RPMI7951 (cell line): ENCODE measurements around the gene VPS33A. TPM values are rescaled to one million over a fixed set of nuclear protein-coding genes. Genes with fewer than 3 reads are reported as not detected.
"Not testable (repeated sequence)": the region's sequence is repeated elsewhere in the genome, so short reads cannot be mapped to it uniquely, and the experiment has no call there.

ENCODE experiments used
- DNase-seq: peaks from one replicate; pipeline ENCODE4 v3.0.0-alpha.2; 2012; ENCODE audit warnings: low read depth
- total RNA-seq: library from RNA; depleted of rRNA; stranded (reverse); fragments of >200 nt; shearing (Covaris generic); gene quantifications from 2 replicates; pipeline ENCODE4 v1.2.3, GENCODE V29; 2014; rRNA removed

The VPS33A gene
- 8.4 and 9.0 TPM in 2 replicates for total RNA-seq

DNA sequence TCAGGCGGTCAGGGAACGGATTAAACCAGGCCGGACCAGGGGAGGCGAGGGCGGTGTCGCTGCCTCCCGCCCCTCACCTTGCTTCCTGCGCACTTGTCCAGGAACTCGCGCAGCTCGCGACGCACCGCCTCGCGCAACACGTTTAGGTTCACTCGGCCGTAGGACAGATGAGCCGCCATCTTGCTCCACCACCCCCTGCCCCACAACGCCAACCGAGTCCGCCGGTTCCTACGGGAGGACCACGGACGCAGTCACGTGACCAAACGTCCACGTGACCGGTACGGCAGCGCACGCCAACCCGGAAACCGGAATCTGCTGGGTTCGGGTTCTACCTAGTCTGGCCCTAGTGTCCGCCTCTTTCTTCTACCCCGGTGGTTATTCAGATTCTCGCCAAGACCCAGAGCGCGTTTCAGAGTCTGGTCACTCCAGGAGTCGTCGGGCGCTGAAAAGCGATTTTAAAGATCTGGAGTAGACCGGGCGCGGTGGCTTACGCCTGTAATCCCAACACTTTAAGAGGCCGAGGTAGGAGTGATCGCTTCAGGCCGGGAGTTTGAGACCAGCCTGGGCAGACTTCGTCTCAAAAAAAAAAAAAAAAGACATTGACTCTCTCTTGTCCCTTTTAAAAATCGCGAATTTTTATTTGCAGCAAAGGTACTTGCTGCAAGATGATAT lies at the start of gene VPS33A:
VPS33A (minus strand) TSS at position 265 of the 672 bp plus-strand sequence; CDS start at position 179, 86 bp downstream.
- DNase-seq: peak; percentile 96

DNA sequence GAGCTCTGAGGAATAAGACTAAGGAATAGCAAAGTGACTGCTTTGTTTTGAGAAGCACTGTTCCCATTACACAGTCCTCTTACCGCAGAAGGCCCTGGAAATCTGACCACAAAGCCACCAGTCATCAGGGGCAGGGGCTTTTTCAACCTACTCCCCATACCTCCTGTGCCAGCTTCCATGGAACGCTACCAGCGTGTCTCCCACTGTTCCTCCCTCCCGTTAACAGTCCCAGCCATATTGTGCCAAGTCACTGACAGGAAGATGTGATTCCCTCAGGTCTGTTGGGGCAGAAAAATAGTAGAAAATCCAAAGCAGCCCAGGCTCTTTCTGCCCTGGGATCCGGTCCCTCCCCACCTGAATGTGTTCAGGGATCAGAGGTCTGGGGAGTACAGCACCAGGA lies 46.6 kb upstream of the VPS33A start:
- no peak for DNase-seq

DNA sequence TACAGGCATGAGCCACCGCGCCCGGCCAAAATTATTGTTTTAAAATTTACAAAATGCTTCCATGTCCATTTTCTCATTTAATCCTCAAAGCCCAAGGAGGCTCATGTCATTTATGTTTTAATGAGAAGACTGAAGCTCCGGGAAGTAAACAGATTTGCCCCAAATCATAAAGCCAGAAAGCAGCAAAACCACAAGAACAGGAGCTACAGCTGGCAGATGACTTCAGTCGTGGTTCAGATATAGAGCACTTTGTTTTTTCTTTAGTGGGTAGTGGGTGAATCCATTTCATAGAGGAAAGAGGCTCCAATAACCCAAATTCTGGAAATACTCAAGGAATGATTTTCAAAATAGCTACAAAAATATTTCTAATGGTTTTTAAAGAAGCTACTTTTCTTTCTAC lies 45.4 kb upstream of the VPS33A start:
- DNase-seq: no peak

DNA sequence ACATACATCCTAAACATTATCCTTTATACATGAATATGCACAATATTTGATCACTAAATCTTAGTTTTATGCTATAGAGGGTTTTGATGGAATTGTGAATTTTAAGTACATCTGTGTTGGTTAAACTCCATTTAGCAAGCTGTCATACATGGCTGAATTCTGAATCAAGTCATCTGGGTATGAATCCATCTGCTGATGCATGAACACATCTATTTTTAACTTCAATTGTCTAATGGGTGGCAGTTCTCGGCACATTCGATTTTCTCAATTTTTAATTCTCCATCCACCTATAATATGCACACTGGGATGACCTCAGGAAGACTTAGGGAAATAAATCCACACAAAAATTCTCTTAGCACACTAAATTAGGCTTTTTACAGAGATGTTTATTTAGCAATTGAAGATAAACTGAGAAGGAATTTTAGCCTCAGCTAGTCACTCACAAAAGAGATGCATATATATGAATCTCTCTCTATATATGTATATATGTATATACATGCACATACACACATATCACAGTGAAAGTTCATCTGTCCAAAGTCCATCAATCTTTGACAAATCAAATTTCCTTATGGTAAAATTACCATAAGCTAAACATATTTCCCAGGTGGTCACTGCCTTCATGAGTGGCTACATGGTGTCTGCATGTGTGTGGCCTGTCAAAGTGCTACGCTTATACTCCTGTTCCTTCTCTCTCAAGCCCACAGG lies 44.5 kb upstream of the VPS33A start:
- no peak for DNase-seq

- DNase-seq: no peak
These were observed 43.3 kb upstream of the VPS33A start for GRCh38 chr12:122309564-122310121.

GRCh38 chr12:122308811-122309210 lies 42.5 kb upstream of the VPS33A start:
- DNase-seq: no peak

DNA sequence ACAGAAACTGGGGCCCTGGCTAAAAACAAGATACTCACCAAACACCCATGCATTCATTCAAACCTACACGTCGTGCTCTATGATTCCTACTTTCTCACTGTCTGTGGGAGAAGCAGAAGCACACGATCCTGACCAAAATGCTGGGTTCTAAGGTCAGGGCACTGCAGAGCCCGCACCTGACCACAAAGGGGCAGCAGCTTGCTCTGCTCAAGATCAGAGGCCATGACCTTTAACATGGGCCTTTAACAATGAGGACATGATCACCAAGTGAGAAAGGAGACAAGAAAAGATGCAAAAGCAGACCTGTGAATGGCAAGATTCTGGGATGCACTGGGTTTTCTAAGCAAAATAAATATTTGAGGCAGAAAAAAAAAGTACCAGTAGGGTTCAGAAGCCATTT lies 40.1 kb upstream of the VPS33A start:
- no peak for DNase-seq

DNA sequence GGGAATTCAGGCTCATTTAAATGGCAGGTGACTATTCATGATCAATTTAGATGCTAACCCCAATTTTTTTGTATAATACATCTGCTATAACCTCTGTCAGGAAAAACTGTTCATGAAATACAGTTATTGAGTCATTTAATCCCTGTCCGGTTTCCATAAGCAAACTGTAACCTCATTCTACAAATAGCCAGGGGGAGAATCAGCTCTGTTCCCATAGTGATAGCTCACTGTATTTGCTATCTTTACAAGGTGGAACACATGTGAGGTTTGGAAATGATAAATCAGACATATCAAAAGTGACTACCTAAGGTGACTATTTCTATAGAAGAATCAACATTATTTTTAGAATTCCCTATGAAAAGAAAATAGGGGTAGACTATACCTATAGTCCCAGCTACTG lies 38.6 kb upstream of the VPS33A start:
- no peak for DNase-seq

GRCh38 chr12:122303068-122303467 lies 36.8 kb upstream of the VPS33A start:
- no peak for DNase-seq

GRCh38 chr12:122298071-122298748 lies 31.9 kb upstream of the VPS33A start:
- no peak for DNase-seq

- no peak for DNase-seq
These were observed 31.2 kb upstream of the VPS33A start for GRCh38 chr12:122297494-122297893.

DNA sequence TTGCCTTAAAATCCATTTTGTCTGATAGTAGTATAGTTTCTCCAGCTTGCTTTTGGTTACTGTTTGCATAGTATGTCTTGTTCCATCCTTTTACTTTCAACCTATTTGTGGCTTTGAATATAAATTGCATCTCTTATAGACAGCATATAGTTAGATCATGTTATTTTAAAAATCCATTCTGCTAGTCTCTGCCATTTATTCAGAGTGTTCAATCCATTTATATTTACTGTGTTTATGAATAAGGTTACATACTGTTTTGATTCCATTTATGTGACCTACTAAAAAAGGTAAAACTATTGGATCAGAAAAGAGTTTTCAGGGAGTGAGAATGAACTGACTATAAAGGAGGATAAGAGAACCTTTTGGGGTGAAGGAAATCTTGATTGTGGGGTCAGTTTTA lies 29.6 kb upstream of the VPS33A start:
- no peak for DNase-seq

GRCh38 chr12:122293081-122293480 lies 26.8 kb upstream of the VPS33A start:
- DNase-seq: no peak

DNA sequence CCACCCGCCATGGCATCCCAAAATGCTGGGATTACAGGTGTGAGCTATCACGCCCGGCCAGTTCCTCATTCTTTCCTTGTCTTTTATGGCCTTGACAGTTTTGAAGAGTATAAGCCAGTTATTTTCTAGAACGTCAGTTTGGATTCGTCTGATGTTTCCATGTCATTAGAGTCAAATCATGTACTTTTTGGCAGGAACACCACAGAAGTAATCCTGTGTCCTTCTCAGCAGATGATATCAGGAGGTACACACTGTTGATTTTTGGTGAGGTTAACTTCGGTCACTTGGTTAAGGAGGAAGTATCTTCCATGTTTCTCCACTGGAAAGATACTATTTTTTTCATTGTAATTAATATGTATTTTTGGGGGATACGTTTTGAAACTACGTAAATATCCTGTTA lies 25.1 kb upstream of the VPS33A start:
- no peak for DNase-seq

DNA sequence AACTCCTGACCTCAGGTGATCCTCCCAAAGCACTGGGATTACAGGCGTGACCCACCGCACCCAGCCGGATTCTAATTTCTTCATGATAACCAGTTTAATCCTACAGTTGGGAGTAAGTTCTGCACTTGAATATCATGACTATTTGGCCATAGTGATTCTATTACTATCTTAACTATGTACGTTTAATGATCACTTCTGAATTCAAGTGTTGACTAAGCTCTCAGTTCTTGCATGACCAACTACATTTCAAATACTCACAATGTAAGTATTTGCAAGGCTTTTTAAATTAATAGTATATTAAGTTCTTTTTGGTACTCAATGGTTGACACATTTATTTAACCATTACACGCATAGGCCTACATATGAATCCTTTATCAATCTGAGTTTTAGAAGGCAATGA lies 17.4 kb upstream of the VPS33A start:
- no peak for DNase-seq

- DNase-seq: peak; percentile 58
These were observed 15.8 kb upstream of the VPS33A start for GRCh38 chr12:122282061-122282460.

DNA sequence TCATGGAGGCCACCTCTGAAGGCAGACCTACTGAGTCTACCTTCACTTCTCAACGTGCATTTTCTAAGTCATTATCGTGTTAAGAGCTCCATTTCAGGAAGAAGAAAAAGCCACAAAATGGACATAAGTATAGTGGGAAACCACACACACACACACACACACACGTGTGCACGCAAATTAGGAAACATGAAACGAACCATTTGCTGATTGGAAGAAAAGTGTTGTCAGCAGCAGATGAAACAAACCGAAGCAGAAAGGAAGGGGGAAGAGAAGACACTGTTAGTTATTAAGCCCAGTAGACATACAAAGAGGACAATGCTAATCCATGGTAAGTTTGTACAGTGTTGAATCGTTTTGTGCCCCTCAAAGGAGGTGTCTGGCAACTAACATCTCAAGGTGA lies 9.9 kb upstream of the VPS33A start:
- no peak for DNase-seq

- no peak for DNase-seq
These were observed 9.2 kb upstream of the VPS33A start for GRCh38 chr12:122275459-122275858.

- DNase-seq: peak; percentile 13
These were observed 436 bp downstream of the VPS33A start for GRCh38 chr12:122265886-122266229.

DNA sequence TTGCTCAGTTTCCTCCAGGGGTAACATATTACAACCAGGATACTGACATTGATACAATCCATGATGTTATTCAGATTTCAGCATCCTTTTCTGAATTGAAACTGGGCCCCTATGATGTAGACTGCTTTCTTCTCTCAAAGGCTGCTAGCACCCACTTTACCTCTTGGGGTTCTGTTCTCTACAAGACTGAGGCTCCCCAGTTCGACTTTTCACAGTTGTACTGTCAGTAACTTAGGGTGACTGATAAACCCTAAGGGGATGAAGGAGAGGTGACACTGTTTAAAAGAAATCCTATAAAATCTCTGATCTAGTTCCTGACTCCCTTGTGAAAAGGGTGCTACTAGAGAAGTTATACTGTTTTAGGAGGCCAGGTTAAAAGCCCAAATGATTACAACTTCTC lies 818 bp downstream of the VPS33A start:
- no peak for DNase-seq

- not testable (repeated sequence) for DNase-seq
These were observed 5.6 kb downstream of the VPS33A start for GRCh38 chr12:122260735-122261134.

DNA sequence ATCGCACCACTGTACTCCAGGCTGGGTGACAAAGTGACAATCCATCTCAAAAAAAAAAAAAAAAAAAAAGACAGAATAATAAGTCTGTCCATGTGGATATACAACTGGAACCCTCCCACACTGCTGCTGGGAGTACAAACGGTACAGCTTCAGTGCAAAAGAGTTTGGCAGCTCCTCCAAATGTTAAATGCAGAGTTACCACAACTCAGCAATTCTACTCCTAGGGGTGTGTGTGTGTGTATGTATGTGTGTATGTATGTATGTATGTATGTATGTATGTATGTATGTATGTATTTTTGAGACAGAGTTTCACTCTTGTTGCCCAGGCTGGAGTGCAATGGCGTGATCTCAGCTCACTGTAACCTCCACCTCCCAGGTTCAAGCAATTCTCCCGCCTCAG lies 7.4 kb downstream of the VPS33A start:
- not testable (repeated sequence) for DNase-seq

GRCh38 chr12:122258462-122258861 lies 7.8 kb downstream of the VPS33A start:
- not testable (repeated sequence) for DNase-seq
